Activated naive CD8-positive, alpha-beta T cell treated with anti-CD3 and anti-CD28 coated beads, Interleukin-2, amount 50 U/mL, for 24 hours (primary cell): ENCODE measurements around the gene PDLIM5.
"Not testable (repeated sequence)": the region's sequence is repeated elsewhere in the genome, so short reads cannot be mapped to it uniquely, and the experiment has no call there.

Experiments
- ATAC-seq: fragments of 150-1000 bp; cut with Tn5 transposase; one replicate; pipeline ENCODE4 v1.10.0; 2021
- DNase-seq: peaks from one replicate; pipeline ENCODE4 v3.0.0; 2021
- H3K27ac Mint-ChIP-seq: one replicate; pipeline ENCODE4 v1.8.0; 2021; ENCODE audit warnings: mild to moderate bottlenecking, mixed read lengths
- H3K27me3 Mint-ChIP-seq: one replicate; pipeline ENCODE4 v1.8.0; 2021; ENCODE audit warnings: mixed read lengths
- H3K36me3 Mint-ChIP-seq: one replicate; pipeline ENCODE4 v1.8.0; 2021; ENCODE audit warnings: low read depth, mixed read lengths
- H3K4me1 Mint-ChIP-seq: one replicate; pipeline ENCODE4 v1.8.0; 2021; ENCODE audit warnings: mixed read lengths
- H3K4me3 Mint-ChIP-seq: one replicate; pipeline ENCODE4 v1.8.0; 2021; ENCODE audit warnings: mild to moderate bottlenecking, moderate library complexity, mixed read lengths
- H3K9me3 Mint-ChIP-seq: one replicate; pipeline ENCODE4 v1.8.0; 2021; ENCODE audit warnings: mixed read lengths

PDLIM5 gene

GRCh38 chr4:94463771-94464170 is 12.0 kb downstream of the PDLIM5 start:
- DNase-seq, result no peak
- peak; percentile 79 for ATAC-seq
- no peak overlapping the region for H3K27ac Mint-ChIP-seq
- H3K36me3 Mint-ChIP-seq, result peaks cover 4% of the 10 kb centered on the region
- H3K4me1 Mint-ChIP-seq, result peaks cover 7% of the 10 kb centered on the region
- no peak overlapping the region for H3K4me3 Mint-ChIP-seq
- no peaks in the 10 kb centered on the region for H3K27me3 Mint-ChIP-seq
- H3K9me3 Mint-ChIP-seq, result no peaks in the 10 kb centered on the region

GRCh38 chr4:94466371-94466770 is 14.6 kb downstream of the PDLIM5 start:
- DNase-seq, result no peak
- no peak overlapping the region for H3K27ac Mint-ChIP-seq
- peaks cover 8% of the 10 kb centered on the region for H3K36me3 Mint-ChIP-seq
- peaks cover 2% of the 10 kb centered on the region for H3K4me1 Mint-ChIP-seq
- ATAC-seq, result no peak
- H3K4me3 Mint-ChIP-seq, result no peak overlapping the region
- peaks cover 16% of the 10 kb centered on the region for H3K9me3 Mint-ChIP-seq
- H3K27me3 Mint-ChIP-seq, result no peaks in the 10 kb centered on the region

GRCh38 chr4:94466923-94467322 is 15.2 kb downstream of the PDLIM5 start:
- Mint-ChIP-seq H3K27ac (no peak overlapping the region), H3K4me3 (no peak overlapping the region), H3K4me1 (peaks cover 2% of the 10 kb centered on the region), H3K27me3 (no peaks in the 10 kb centered on the region), H3K36me3 (peaks cover 8% of the 10 kb centered on the region), H3K9me3 (peaks cover 16% of the 10 kb centered on the region)
- ATAC-seq, result no peak
- no peak for DNase-seq

GRCh38 chr4:94468093-94468769 is 16.5 kb downstream of the PDLIM5 start:
- Mint-ChIP-seq H3K36me3 (peaks cover 10% of the 10 kb centered on the region), H3K4me3 (no peak overlapping the region), H3K9me3 (peaks cover 19% of the 10 kb centered on the region), H3K27me3 (no peaks in the 10 kb centered on the region), H3K27ac (no peak overlapping the region), H3K4me1 (peaks cover 2% of the 10 kb centered on the region)
- no peak for DNase-seq
- no peak for ATAC-seq

GRCh38 chr4:94469221-94469784 is 17.6 kb downstream of the PDLIM5 start:
- peaks cover 19% of the 10 kb centered on the region for H3K9me3 Mint-ChIP-seq
- H3K27ac Mint-ChIP-seq, result no peak overlapping the region
- H3K4me3 Mint-ChIP-seq, result no peak overlapping the region

GRCh38 chr4:94470132-94470531 is 18.4 kb downstream of the PDLIM5 start:
- no peak for DNase-seq
- H3K27ac Mint-ChIP-seq, result no peak overlapping the region
- peaks cover 2% of the 10 kb centered on the region for H3K4me1 Mint-ChIP-seq
- peaks cover 19% of the 10 kb centered on the region for H3K9me3 Mint-ChIP-seq
- peaks cover 10% of the 10 kb centered on the region for H3K36me3 Mint-ChIP-seq
- H3K27me3 Mint-ChIP-seq, result no peaks in the 10 kb centered on the region
- H3K4me3 Mint-ChIP-seq, result no peak overlapping the region
- ATAC-seq, result no peak

More at GRCh38 chr4:94469221-94469784, 17.6 kb downstream of the PDLIM5 start:
- ATAC-seq (no peak), DNase-seq (no peak)
- Mint-ChIP-seq H3K4me1 (peaks cover 2% of the 10 kb centered on the region), H3K27me3 (no peaks in the 10 kb centered on the region), H3K36me3 (peaks cover 10% of the 10 kb centered on the region)

- H3K4me3 Mint-ChIP-seq, ATAC-seq, H3K27me3 Mint-ChIP-seq, DNase-seq, H3K4me1 Mint-ChIP-seq, H3K27ac Mint-ChIP-seq: not testable (repeated sequence)
- Mint-ChIP-seq H3K36me3 (peaks cover 10% of the 10 kb centered on the region), H3K9me3 (peaks cover 19% of the 10 kb centered on the region)
These were observed 19.0 kb downstream of the PDLIM5 start for GRCh38 chr4:94470782-94471181.

- ATAC-seq (no peak), DNase-seq (no peak)
- Mint-ChIP-seq H3K27me3 (no peaks in the 10 kb centered on the region), H3K4me3 (no peak overlapping the region), H3K4me1 (peaks cover 4% of the 10 kb centered on the region), H3K27ac (no peak overlapping the region), H3K36me3 (peaks cover 10% of the 10 kb centered on the region), H3K9me3 (peaks cover 19% of the 10 kb centered on the region)
These were observed 20.5 kb downstream of the PDLIM5 start for GRCh38 chr4:94472056-94472826.

- Mint-ChIP-seq H3K9me3 (peaks cover 12% of the 10 kb centered on the region), H3K4me3 (no peak overlapping the region), H3K27ac (no peak overlapping the region), H3K27me3 (no peaks in the 10 kb centered on the region), H3K4me1 (peaks cover 2% of the 10 kb centered on the region), H3K36me3 (peaks cover 8% of the 10 kb centered on the region)
- no peak for DNase-seq
- ATAC-seq, result no peak
These were observed 23.3 kb downstream of the PDLIM5 start for GRCh38 chr4:94475050-94475449.

- H3K27me3 Mint-ChIP-seq, result no peaks in the 10 kb centered on the region
- no peak for ATAC-seq
- no peak overlapping the region for H3K4me3 Mint-ChIP-seq
- DNase-seq, result no peak
- H3K9me3 Mint-ChIP-seq, result peaks cover 5% of the 10 kb centered on the region
- H3K4me1 Mint-ChIP-seq, result peaks cover 2% of the 10 kb centered on the region
- H3K27ac Mint-ChIP-seq, result no peak overlapping the region
- peaks cover 4% of the 10 kb centered on the region for H3K36me3 Mint-ChIP-seq
These were observed 24.1 kb downstream of the PDLIM5 start for GRCh38 chr4:94475794-94476193.

GRCh38 chr4:94477227-94477626 is 25.5 kb downstream of the PDLIM5 start:
- Mint-ChIP-seq H3K4me1 (peaks cover 2% of the 10 kb centered on the region), H3K9me3 (peaks cover 3% of the 10 kb centered on the region), H3K4me3 (no peak overlapping the region), H3K27me3 (no peaks in the 10 kb centered on the region), H3K36me3 (peaks cover 2% of the 10 kb centered on the region), H3K27ac (no peak overlapping the region)
- DNase-seq (no peak), ATAC-seq (no peak)

- not testable (repeated sequence) for ATAC-seq, H3K27me3 Mint-ChIP-seq, H3K4me1 Mint-ChIP-seq, H3K36me3 Mint-ChIP-seq, H3K4me3 Mint-ChIP-seq, DNase-seq, H3K27ac Mint-ChIP-seq, H3K9me3 Mint-ChIP-seq
These were observed 27.1 kb downstream of the PDLIM5 start for GRCh38 chr4:94478805-94479204.

- H3K27me3 Mint-ChIP-seq, result no peaks in the 10 kb centered on the region
- no peak overlapping the region for H3K4me3 Mint-ChIP-seq
- H3K36me3 Mint-ChIP-seq, result no peaks in the 10 kb centered on the region
- ATAC-seq, result no peak
- no peaks in the 10 kb centered on the region for H3K9me3 Mint-ChIP-seq
- peaks cover 2% of the 10 kb centered on the region for H3K4me1 Mint-ChIP-seq
- H3K27ac Mint-ChIP-seq, result no peak overlapping the region
- DNase-seq, result no peak
These were observed 27.8 kb downstream of the PDLIM5 start for GRCh38 chr4:94479358-94480141.

- no peaks in the 10 kb centered on the region for H3K9me3 Mint-ChIP-seq
- H3K27me3 Mint-ChIP-seq, result no peaks in the 10 kb centered on the region
- no peak for ATAC-seq
- H3K4me3 Mint-ChIP-seq, result no peak overlapping the region
- H3K27ac Mint-ChIP-seq, result no peak overlapping the region
- no peak for DNase-seq
- H3K36me3 Mint-ChIP-seq, result no peaks in the 10 kb centered on the region
- peaks cover 5% of the 10 kb centered on the region for H3K4me1 Mint-ChIP-seq
These were observed 28.7 kb downstream of the PDLIM5 start for GRCh38 chr4:94480362-94480951.
